ENCODE measurements around the gene TLDC2. TPM values are rescaled to one million over a fixed set of nuclear protein-coding genes. Genes with fewer than 3 reads are reported as not detected.
"Not testable (repeated sequence)": the region's sequence is repeated elsewhere in the genome, so short reads cannot be mapped to it uniquely, and the experiment has no call there.

The TLDC2 gene
- total RNA-seq, 1 donor from 2014 or later: not detected

DNA sequence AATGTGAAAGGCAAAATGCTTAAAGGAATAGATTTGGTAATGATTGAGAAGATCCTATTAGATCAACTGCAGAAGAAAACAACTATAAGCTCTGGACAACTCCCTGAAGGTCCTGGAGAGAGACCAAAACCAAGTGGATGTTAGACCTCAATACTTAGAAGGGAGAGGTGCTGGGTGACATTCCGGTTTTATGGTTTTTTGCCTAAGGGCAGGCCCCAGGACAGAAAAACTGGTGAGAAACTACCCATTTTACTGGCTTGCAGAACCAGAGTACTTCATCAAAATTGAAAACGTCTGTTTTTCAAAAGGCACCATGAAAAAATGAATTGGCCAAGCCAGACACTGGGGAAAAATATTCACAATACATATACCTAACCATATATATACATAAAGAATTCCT, 49.3 kb downstream of the TLDC2 start:
- Histone ChIP-seq H3K4me1 (no peaks in the 10 kb centered on the region), H3K27ac (no peak overlapping the region), H3K27me3 (no peaks in the 10 kb centered on the region), H3K4me3 (no peak overlapping the region), H3K36me3 (peaks cover 35 to 77% of the 10 kb centered on the region in 2 donors), H3K9me3 (no peaks in the 10 kb centered on the region)
- no peak for DNase-seq (ENCODE audit: low spot score in 2 of 2)
- TF ChIP-seq, protein P1, sequence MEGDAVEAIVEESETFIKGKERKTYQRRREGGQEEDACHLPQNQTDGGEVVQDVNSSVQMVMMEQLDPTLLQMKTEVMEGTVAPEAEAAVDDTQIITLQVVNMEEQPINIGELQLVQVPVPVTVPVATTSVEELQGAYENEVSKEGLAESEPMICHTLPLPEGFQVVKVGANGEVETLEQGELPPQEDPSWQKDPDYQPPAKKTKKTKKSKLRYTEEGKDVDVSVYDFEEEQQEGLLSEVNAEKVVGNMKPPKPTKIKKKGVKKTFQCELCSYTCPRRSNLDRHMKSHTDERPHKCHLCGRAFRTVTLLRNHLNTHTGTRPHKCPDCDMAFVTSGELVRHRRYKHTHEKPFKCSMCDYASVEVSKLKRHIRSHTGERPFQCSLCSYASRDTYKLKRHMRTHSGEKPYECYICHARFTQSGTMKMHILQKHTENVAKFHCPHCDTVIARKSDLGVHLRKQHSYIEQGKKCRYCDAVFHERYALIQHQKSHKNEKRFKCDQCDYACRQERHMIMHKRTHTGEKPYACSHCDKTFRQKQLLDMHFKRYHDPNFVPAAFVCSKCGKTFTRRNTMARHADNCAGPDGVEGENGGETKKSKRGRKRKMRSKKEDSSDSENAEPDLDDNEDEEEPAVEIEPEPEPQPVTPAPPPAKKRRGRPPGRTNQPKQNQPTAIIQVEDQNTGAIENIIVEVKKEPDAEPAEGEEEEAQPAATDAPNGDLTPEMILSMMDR (IDR thresholded peaks at IDR 0.05): no peak
- intact Hi-C loops (cut with DNase I): no loop called here

GRCh38 chr20:36926653-36927200, 50.8 kb downstream of the TLDC2 start:
- DNase-seq (ENCODE audit: low spot score in 2 of 2): no peak
- no peak overlapping the region for H3K27ac ChIP-seq
- H3K4me1 ChIP-seq: no peaks in the 10 kb centered on the region
- H3K27me3 ChIP-seq: no peaks in the 10 kb centered on the region
- intact Hi-C loops (cut with DNase I): no loop called here
- no peak overlapping the region for H3K4me3 ChIP-seq
- TF ChIP-seq, protein P1 (IDR thresholded peaks at IDR 0.05): no peak
- H3K9me3 ChIP-seq: no peaks in the 10 kb centered on the region
- H3K36me3 ChIP-seq: peaks cover 43 to 83% of the 10 kb centered on the region in 2 donors

GRCh38 chr20:36927704-36928103, 51.8 kb downstream of the TLDC2 start:
- Histone ChIP-seq H3K36me3 (peaks cover 42 to 83% of the 10 kb centered on the region in 2 donors), H3K4me1 (no peaks in the 10 kb centered on the region), H3K27ac (no peak overlapping the region), H3K27me3 (no peaks in the 10 kb centered on the region), H3K9me3 (no peaks in the 10 kb centered on the region), H3K4me3 (no peak overlapping the region)
- no peak for DNase-seq (ENCODE audit: low spot score in 2 of 2)
- TF ChIP-seq, protein P1 (IDR thresholded peaks at IDR 0.05): no peak
- intact Hi-C loops (cut with DNase I): no loop called here

GRCh38 chr20:36929290-36929689, 53.4 kb downstream of the TLDC2 start:
- H3K27me3 ChIP-seq: no peaks in the 10 kb centered on the region
- TF ChIP-seq, protein P1 (IDR thresholded peaks at IDR 0.05): no peak
- no peak overlapping the region for H3K27ac ChIP-seq
- no peaks in the 10 kb centered on the region for H3K9me3 ChIP-seq
- H3K4me1 ChIP-seq: no peaks in the 10 kb centered on the region
- intact Hi-C loops (cut with DNase I): no loop called here
- DNase-seq (ENCODE audit: low spot score in 2 of 2): no peak
- H3K4me3 ChIP-seq: no peak overlapping the region
- peaks cover 42 to 86% of the 10 kb centered on the region in 2 donors for H3K36me3 ChIP-seq

GRCh38 chr20:36929691-36930090, 53.8 kb downstream of the TLDC2 start:
- H3K4me1 ChIP-seq: no peaks in the 10 kb centered on the region
- peaks cover 43 to 88% of the 10 kb centered on the region in 2 donors for H3K36me3 ChIP-seq
- no peaks in the 10 kb centered on the region for H3K9me3 ChIP-seq
- no peaks in the 10 kb centered on the region for H3K27me3 ChIP-seq
- TF ChIP-seq, protein P1 (IDR thresholded peaks at IDR 0.05): no peak
- DNase-seq (ENCODE audit: low spot score in 2 of 2): no peak
- H3K4me3 ChIP-seq: no peak overlapping the region
- intact Hi-C loops (cut with DNase I): no loop called here
- H3K27ac ChIP-seq: no peak overlapping the region

DNA sequence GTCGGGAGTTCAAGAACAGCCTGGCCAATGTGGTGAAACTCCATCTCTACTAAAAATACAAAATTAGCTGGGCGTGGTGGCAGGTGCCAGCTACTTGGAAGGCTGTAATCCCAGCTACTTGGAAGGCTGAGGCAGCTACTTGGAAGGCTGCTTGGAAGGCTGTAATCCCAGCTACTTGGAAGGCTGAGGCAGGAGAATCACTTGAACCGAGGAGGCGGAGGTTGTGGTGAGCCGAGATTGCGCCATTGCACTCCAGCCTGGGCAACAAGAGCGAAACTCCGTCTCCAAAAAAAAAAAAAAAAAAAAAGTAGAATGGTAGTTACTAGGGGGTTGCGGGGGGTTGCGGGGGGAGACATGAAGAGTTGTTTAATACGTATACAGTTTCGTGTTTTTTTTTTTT, 56.1 kb downstream of the TLDC2 start:
- H3K27ac ChIP-seq; H3K27me3 ChIP-seq; H3K4me3 ChIP-seq; intact Hi-C loops (cut with DNase I); H3K4me1 ChIP-seq; H3K9me3 ChIP-seq; DNase-seq (ENCODE audit: low spot score in 2 of 2): not testable (repeated sequence)
- H3K36me3 ChIP-seq: peaks cover 40 to 84% of the 10 kb centered on the region in 2 donors
